ENCODE results near the gene SPOCK1. TPM values are rescaled to one million over a fixed set of nuclear protein-coding genes. Genes with fewer than 3 reads are reported as not detected.

The SPOCK1 gene
- total and polyA plus RNA-seq, 4 donors: 0.48 to 4.5 (median 0.69) TPM

- no peak overlapping the region for H3K9ac ChIP-seq (ENCODE audit: insufficient read depth in 1 of 2, low read length in 2 of 2)
- no peak overlapping the region for H3K4me3 ChIP-seq
Measured at GRCh38 chr5:137497396-137498290, 1.5 kb downstream of the SPOCK1 start.

GRCh38 chr5:137496919-137497318, 2.2 kb downstream of the SPOCK1 start:
- ATAC-seq (ENCODE audit: insufficient read depth, low FRiP score) (no peak), DNase-seq (no peak)
- Histone ChIP-seq H3K27me3 (ENCODE audit: control insufficient read depth in 3 of 3, insufficient read depth in 3 of 3, low read length in 2 of 3) (peaks cover 11 to 46% (median 34%) of the 10 kb centered on the region in 3 donors), H3K4me3 (no peak overlapping the region), H3K4me1 (ENCODE audit: control insufficient read depth in 5 of 5, insufficient read depth in 5 of 5, low read length in 5 of 5) (peaks cover 0 to 6% (median 0%) of the 10 kb centered on the region in 5 donors), H3K36me3 (ENCODE audit: control insufficient read depth in 4 of 4, insufficient read depth in 4 of 4, low read length in 4 of 4) (no peaks in the 10 kb centered on the region), H3K9ac (ENCODE audit: insufficient read depth in 1 of 2, low read length in 2 of 2) (no peak overlapping the region), H3K27ac (ENCODE audit: low read depth in 1 of 2, low read length in 1 of 2) (no peak overlapping the region), H3K9me3 (ENCODE audit: control insufficient read depth in 4 of 4, insufficient read depth in 3 of 4, low read length in 3 of 4) (peaks cover 0 to 2% (median 0%) of the 10 kb centered on the region in 4 donors)
- 74 to 87% methylated on average over 1 of the region's 1 CpG for WGBS, 2 donors
- TF ChIP-seq, protein P1, sequence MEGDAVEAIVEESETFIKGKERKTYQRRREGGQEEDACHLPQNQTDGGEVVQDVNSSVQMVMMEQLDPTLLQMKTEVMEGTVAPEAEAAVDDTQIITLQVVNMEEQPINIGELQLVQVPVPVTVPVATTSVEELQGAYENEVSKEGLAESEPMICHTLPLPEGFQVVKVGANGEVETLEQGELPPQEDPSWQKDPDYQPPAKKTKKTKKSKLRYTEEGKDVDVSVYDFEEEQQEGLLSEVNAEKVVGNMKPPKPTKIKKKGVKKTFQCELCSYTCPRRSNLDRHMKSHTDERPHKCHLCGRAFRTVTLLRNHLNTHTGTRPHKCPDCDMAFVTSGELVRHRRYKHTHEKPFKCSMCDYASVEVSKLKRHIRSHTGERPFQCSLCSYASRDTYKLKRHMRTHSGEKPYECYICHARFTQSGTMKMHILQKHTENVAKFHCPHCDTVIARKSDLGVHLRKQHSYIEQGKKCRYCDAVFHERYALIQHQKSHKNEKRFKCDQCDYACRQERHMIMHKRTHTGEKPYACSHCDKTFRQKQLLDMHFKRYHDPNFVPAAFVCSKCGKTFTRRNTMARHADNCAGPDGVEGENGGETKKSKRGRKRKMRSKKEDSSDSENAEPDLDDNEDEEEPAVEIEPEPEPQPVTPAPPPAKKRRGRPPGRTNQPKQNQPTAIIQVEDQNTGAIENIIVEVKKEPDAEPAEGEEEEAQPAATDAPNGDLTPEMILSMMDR (IDR thresholded peaks at IDR 0.05; ENCODE audit: control extremely low read depth, extremely low read depth): no peak

More at GRCh38 chr5:137497396-137498290, 1.5 kb downstream of the SPOCK1 start:
- H3K27me3 ChIP-seq (ENCODE audit: control insufficient read depth in 3 of 3, insufficient read depth in 3 of 3, low read length in 2 of 3): peaks cover 11 to 47% (median 34%) of the 10 kb centered on the region in 3 donors
- peaks cover 0 to 6% (median 0%) of the 10 kb centered on the region in 5 donors for H3K4me1 ChIP-seq (ENCODE audit: control insufficient read depth in 5 of 5, insufficient read depth in 5 of 5, low read length in 5 of 5)
- 59 to 71% methylated on average over 19 to 22 of the region's 22 CpGs for WGBS, 2 donors
- ATAC-seq (ENCODE audit: insufficient read depth, low FRiP score): no peak
- no peaks in the 10 kb centered on the region for H3K36me3 ChIP-seq (ENCODE audit: control insufficient read depth in 4 of 4, insufficient read depth in 4 of 4, low read length in 4 of 4)
- TF ChIP-seq, protein P1 (IDR thresholded peaks at IDR 0.05; ENCODE audit: control extremely low read depth, extremely low read depth): no peak
- H3K9me3 ChIP-seq (ENCODE audit: control insufficient read depth in 4 of 4, insufficient read depth in 3 of 4, low read length in 3 of 4): peaks cover 0 to 2% (median 0%) of the 10 kb centered on the region in 4 donors
- no peak for DNase-seq
- no peak overlapping the region for H3K27ac ChIP-seq (ENCODE audit: low read depth in 1 of 2, low read length in 1 of 2)

DNA sequence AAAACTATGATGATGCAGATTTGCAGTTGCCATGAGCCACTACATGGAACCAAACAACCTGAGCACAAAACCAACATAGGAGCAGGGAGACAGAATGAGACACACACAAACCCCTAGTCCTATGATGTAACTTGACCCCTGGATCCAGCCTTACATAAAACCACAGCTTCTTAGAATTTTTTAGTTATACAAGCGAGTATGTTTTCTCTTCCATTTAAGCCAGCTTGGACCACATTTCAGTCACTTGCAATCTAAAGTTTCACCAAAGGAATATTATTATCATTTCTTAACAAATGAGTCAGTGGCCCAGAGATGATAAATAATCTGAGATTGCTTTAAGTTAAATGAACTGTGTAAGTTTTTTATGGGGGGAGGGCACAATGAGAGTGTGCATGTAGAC, 6.8 kb downstream of the SPOCK1 start:
- Histone ChIP-seq H3K4me3 (no peak overlapping the region), H3K27me3 (ENCODE audit: control insufficient read depth in 3 of 3, insufficient read depth in 3 of 3, low read length in 2 of 3) (peaks cover 0 to 30% (median 22%) of the 10 kb centered on the region in 3 donors), H3K9me3 (ENCODE audit: control insufficient read depth in 4 of 4, insufficient read depth in 3 of 4, low read length in 3 of 4) (no peaks in the 10 kb centered on the region), H3K9ac (ENCODE audit: insufficient read depth in 1 of 2, low read length in 2 of 2) (no peak overlapping the region), H3K27ac (ENCODE audit: low read depth in 1 of 2, low read length in 1 of 2) (no peak overlapping the region), H3K36me3 (ENCODE audit: control insufficient read depth in 4 of 4, insufficient read depth in 4 of 4, low read length in 4 of 4) (no peaks in the 10 kb centered on the region), H3K4me1 (ENCODE audit: control insufficient read depth in 5 of 5, insufficient read depth in 5 of 5, low read length in 5 of 5) (no peaks in the 10 kb centered on the region)
- ATAC-seq (ENCODE audit: insufficient read depth, low FRiP score) (no peak), DNase-seq (no peak)
- 90 to 91% methylated on average over 1 of the region's 1 CpG for WGBS, 2 donors
- TF ChIP-seq, protein P1 (IDR thresholded peaks at IDR 0.05; ENCODE audit: control extremely low read depth, extremely low read depth): no peak
